22Rv1 (cell line): Measurements from ENCODE around the gene SLC10A3.

Source experiments
- H3K27ac ChIP-seq: fragments of 450-650 bp; 2 replicates; pipeline ENCODE4 v1.5.1; 2017
- CTCF ChIP-seq: fragments of 450-650 bp; IDR thresholded peaks from 2 replicates; pipeline ENCODE4 v1.5.1; 2017; ENCODE audit warnings: mild to moderate bottlenecking
- ZFX ChIP-seq: fragments of 450-650 bp; IDR thresholded peaks from 2 replicates; pipeline ENCODE4 v1.6.1; 2017; ENCODE audit warnings: antibody characterized with exemption, borderline replicate concordance

Gene SLC10A3

GRCh38 chrX:154441984-154442707, 48.3 kb downstream of the SLC10A3 start:
- no peak overlapping the region for H3K27ac ChIP-seq
- TF ChIP-seq ZFX, result no peak
- TF ChIP-seq CTCF, result no peak

GRCh38 chrX:154441564-154441963, 48.9 kb downstream of the SLC10A3 start:
- TF ChIP-seq CTCF, result no peak
- no peak for TF ChIP-seq ZFX
- no peak overlapping the region for H3K27ac ChIP-seq

- H3K27ac ChIP-seq, result no peak overlapping the region
- TF ChIP-seq ZFX (no peak), CTCF (no peak)
These were observed 49.6 kb downstream of the SLC10A3 start for GRCh38 chrX:154440623-154441357.

- TF ChIP-seq ZFX (no peak), CTCF (no peak)
- H3K27ac ChIP-seq, result no peak overlapping the region
These were observed 50.6 kb downstream of the SLC10A3 start for GRCh38 chrX:154439841-154440240.

- H3K27ac ChIP-seq, result peak overlapping the region; percentile 69
- no peak for TF ChIP-seq ZFX
- TF ChIP-seq CTCF, result no peak
These were observed 52.2 kb downstream of the SLC10A3 start for GRCh38 chrX:154437971-154438893.
